Spleen (tissue), 7 donors: Measurements from ENCODE around the gene CCDC134.

Experiments used
- CTCF ChIP-seq, 11 experiments: fragments of 200-600 bp in 7 of 11; fragments of 450-650 bp in 4 of 11; sonication (generic) in 4 of 11; IDR thresholded peaks in 8 of 11; conservative IDR thresholded peaks in 3 of 11; 1 replicate in 7 of 11; 2 replicates in 4 of 11; pipeline versions ENCODE4 v1.4.0 to v1.8.0; 2016 to 2021; ENCODE audit warnings: antibody characterized with exemption in 11 of 11, inconsistent platforms in 4 of 11, mild to moderate bottlenecking in 1 of 11
- POLR2A ChIP-seq, 3 donors: fragments of 450-650 bp; IDR thresholded peaks; one replicate each; pipeline ENCODE4 v1.5.1; 2017; ENCODE audit warnings: antibody characterized with exemption in 3 of 3, mild to moderate bottlenecking in 1 of 3
- donor health status: DM: no; HTN: no; CAD: no; lungs with moderate emphysema.
- donor health status: DM: no; HTN: no; CAD: no.
- donor health status: DM: no; HTN: no; CAD: no.

DNA sequence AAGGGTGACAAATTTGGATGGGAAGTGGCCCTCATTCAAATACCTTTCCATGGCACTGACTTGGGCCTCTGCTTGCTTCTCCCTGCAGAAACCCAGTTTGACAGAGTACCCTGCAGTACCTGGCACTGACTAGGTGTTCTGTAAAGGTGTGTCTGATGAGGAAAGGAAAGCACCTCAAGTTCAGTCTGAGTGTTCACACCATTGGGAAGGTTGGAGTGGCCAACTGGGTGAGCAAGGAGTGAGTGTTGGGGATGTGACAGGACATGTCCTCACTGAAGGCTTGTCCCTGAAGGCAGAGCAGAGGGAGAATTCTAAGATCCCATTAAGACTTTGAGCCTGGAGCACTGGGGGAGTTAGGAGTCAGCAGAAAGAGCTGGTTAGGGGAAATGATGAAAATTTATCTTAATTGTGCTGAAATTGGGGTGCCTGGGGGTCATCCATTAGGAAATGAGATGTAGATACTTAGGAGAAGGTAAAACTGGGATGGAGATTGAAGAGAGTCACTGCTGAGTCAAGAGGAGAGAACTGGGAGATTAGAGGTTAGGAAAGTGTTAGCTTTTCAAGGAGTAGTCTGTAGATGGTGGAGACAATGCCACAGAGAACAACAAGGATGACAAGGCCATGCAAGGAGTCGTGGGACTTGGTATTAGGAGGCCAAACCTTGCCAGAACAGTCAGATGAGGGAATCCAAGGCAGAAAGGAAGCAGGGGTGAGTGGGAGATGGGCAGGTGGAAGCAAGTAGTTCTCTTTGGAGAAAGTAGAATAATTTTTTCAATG, 38.6 kb downstream of the CCDC134 start:
- TF ChIP-seq CTCF (IDR thresholded peaks at IDR 0.05 in 8 of 11, conservative IDR thresholded peaks at IDR 0.05 in 3 of 11), result no peak
- no peak for TF ChIP-seq POLR2A (IDR thresholded peaks at IDR 0.05)
